ENCODE measurements around the gene CCDC33. TPM values are rescaled to one million over a fixed set of nuclear protein-coding genes. Genes with fewer than 3 reads are reported as not detected.
A peak's percentile ranks its signal among the peaks of the same experiment; 100 is the strongest.

CCDC33 gene
- total RNA-seq, 1 donor from 2014 or later, result not detected

DNA sequence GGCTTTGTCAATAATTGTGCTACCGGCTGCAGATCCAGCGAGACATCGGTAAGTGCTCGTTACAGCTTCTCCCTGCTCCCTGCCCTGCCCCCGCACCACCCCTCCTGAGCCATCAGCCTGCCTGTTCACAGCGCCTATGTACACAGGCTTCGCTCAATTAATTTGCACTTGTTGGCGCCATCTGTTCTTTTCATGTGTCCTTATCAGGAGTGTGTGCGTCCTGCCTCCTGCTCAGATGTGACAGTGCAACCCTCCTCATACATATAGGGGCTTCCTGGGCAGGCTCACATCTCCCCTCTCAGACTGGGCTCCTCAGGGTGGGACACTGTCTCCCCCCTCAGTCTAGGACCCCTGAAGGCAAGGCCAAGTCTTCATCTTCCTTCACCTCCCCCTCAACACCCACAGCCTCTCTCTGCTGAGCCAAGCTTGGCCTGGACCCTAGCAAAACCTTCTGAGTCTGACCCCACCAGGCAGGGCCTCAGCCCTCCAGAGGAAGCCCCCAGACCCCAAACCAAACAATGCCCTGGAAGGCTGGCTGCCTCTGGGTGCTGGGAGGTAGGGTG is 76.4 kb downstream of the CCDC33 start:
- H3K36me3 Mint-ChIP-seq (ENCODE audit: unreplicated experiment), result no peaks in the 10 kb centered on the region
- H3K27ac Mint-ChIP-seq (ENCODE audit: unreplicated experiment), result no peak overlapping the region
- no peak overlapping the region for H3K4me3 Mint-ChIP-seq (ENCODE audit: unreplicated experiment)
- H3K9me3 Mint-ChIP-seq (ENCODE audit: unreplicated experiment), result no peaks in the 10 kb centered on the region
- TF ChIP-seq CTCF (IDR thresholded peaks at IDR 0.05), result no peak
- no peak for DNase-seq (ENCODE audit: extremely low spot score, unreplicated experiment)
- no peaks in the 10 kb centered on the region for H3K27me3 Mint-ChIP-seq (ENCODE audit: unreplicated experiment)
- H3K4me1 Mint-ChIP-seq (ENCODE audit: unreplicated experiment), result peaks cover 35% of the 10 kb centered on the region

- peaks cover 47% of the 10 kb centered on the region for H3K4me1 Mint-ChIP-seq (ENCODE audit: unreplicated experiment)
- no peak for DNase-seq (ENCODE audit: extremely low spot score, unreplicated experiment)
- no peaks in the 10 kb centered on the region for H3K36me3 Mint-ChIP-seq (ENCODE audit: unreplicated experiment)
- no peaks in the 10 kb centered on the region for H3K27me3 Mint-ChIP-seq (ENCODE audit: unreplicated experiment)
- peak overlapping the region; percentile 28 for H3K27ac Mint-ChIP-seq (ENCODE audit: unreplicated experiment)
- TF ChIP-seq CTCF (IDR thresholded peaks at IDR 0.05), result no peak
- no peak overlapping the region for H3K4me3 Mint-ChIP-seq (ENCODE audit: unreplicated experiment)
- H3K9me3 Mint-ChIP-seq (ENCODE audit: unreplicated experiment), result no peaks in the 10 kb centered on the region
Measured at GRCh38 chr15:74313889-74314288, 77.8 kb downstream of the CCDC33 start.

DNA sequence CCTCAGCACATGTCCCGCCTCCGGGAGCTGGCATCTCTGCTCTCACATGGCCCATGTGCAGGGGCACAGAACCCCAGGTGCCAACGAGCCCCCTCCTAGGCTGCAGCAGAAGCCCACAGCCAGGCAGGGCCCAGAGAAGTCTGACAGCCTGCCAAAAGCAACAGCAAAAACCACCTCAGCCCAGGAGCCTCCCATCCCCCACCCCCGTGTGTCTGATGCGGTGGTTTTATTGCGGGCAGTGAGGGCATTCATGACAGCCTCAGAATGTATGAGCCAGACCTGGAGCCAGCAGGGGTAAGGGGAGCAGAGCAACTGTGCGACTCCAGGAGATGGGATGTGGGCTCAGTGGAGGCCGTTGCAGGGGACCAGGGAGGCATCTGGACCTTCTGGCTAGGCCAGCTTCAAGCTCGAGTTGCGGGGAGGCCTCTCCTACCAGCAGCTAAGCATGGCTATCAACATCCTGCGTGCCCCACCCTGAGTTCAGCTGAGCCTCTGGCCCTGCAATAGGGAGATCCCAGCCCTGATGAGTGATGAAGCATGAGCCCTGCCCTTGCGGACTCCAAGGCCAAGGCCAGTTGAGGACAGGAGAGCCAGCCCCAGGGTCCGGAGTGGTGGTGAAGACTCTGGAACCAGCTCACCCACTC is 78.8 kb downstream of the CCDC33 start:
- H3K36me3 Mint-ChIP-seq (ENCODE audit: unreplicated experiment), result no peaks in the 10 kb centered on the region
- H3K4me3 Mint-ChIP-seq (ENCODE audit: unreplicated experiment), result no peak overlapping the region
- no peaks in the 10 kb centered on the region for H3K27me3 Mint-ChIP-seq (ENCODE audit: unreplicated experiment)
- peaks cover 56% of the 10 kb centered on the region for H3K4me1 Mint-ChIP-seq (ENCODE audit: unreplicated experiment)
- H3K9me3 Mint-ChIP-seq (ENCODE audit: unreplicated experiment), result no peaks in the 10 kb centered on the region
- DNase-seq (ENCODE audit: extremely low spot score, unreplicated experiment), result no peak
- peak overlapping the region; percentile 63 for H3K27ac Mint-ChIP-seq (ENCODE audit: unreplicated experiment)
- TF ChIP-seq CTCF (IDR thresholded peaks at IDR 0.05), result no peak

- Mint-ChIP-seq H3K27ac (ENCODE audit: unreplicated experiment) (peak overlapping the region; percentile 63), H3K27me3 (ENCODE audit: unreplicated experiment) (no peaks in the 10 kb centered on the region), H3K36me3 (ENCODE audit: unreplicated experiment) (no peaks in the 10 kb centered on the region), H3K4me3 (ENCODE audit: unreplicated experiment) (peak overlapping the region; percentile 12), H3K9me3 (ENCODE audit: unreplicated experiment) (no peaks in the 10 kb centered on the region), H3K4me1 (ENCODE audit: unreplicated experiment) (peaks cover 60% of the 10 kb centered on the region)
- no peak for DNase-seq (ENCODE audit: extremely low spot score, unreplicated experiment)
- no peak for TF ChIP-seq CTCF (IDR thresholded peaks at IDR 0.05)
Measured at GRCh38 chr15:74315626-74316025, 79.5 kb downstream of the CCDC33 start.

DNA sequence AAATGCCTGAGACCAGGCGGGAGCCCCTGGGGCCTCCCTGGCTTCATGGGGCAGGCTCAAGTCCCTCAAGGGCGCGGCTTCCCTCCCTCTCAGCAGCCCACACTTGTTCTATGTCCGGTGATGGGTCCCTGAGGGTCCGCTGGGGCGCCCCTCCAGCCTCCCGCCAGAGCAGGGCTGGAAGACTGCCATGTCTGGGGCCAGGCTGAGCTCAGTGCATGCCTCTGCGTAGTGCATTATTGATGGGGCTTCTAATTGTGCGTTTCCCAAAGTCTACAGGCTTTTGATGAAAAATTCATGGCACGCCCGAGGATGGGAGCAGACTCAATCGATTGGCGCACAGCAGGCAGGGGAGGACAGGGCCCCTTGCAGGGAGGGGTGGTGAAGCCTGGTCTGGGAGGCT is 80.0 kb downstream of the CCDC33 start:
- no peak for TF ChIP-seq CTCF (IDR thresholded peaks at IDR 0.05)
- DNase-seq (ENCODE audit: extremely low spot score, unreplicated experiment), result no peak
- no peaks in the 10 kb centered on the region for H3K9me3 Mint-ChIP-seq (ENCODE audit: unreplicated experiment)
- peaks cover 60% of the 10 kb centered on the region for H3K4me1 Mint-ChIP-seq (ENCODE audit: unreplicated experiment)
- H3K27ac Mint-ChIP-seq (ENCODE audit: unreplicated experiment), result peak overlapping the region; percentile 99
- no peaks in the 10 kb centered on the region for H3K36me3 Mint-ChIP-seq (ENCODE audit: unreplicated experiment)
- H3K27me3 Mint-ChIP-seq (ENCODE audit: unreplicated experiment), result no peaks in the 10 kb centered on the region
- no peak overlapping the region for H3K4me3 Mint-ChIP-seq (ENCODE audit: unreplicated experiment)

Data from osteocyte (in vitro differentiated cells).